GM18861 (cell line): ENCODE data around the gene PRKCE.
"Not testable (repeated sequence)": the region's sequence is repeated elsewhere in the genome, so short reads cannot be mapped to it uniquely, and the experiment has no call there.

ENCODE experiments used
- ATAC-seq: cut with Tn5 transposase; IDR thresholded peaks from one replicate; pipeline ENCODE4 v1.9.1; 2021; ENCODE audit not compliant: unreplicated experiment

PRKCE gene

DNA sequence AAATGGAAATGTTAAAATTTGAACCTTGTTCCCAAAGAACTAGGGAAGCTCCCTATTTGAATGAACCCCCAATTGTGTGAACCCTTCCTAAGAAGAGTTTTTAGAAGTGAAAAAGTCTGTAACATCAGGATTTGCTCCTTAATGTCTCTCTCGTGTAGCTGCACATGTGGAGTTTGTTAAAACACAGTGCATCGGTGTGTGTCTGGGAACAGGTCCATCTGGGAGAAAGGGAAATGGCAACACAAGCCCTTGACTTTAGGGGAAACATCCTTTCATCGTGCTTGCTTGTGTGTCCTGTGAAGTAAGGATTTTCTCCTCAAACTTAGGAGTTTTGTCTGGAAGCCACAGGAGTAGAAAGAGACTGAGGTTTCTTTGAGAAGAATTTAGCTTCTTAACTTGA is 203.9 kb downstream of the PRKCE start:
- no peak for ATAC-seq

DNA sequence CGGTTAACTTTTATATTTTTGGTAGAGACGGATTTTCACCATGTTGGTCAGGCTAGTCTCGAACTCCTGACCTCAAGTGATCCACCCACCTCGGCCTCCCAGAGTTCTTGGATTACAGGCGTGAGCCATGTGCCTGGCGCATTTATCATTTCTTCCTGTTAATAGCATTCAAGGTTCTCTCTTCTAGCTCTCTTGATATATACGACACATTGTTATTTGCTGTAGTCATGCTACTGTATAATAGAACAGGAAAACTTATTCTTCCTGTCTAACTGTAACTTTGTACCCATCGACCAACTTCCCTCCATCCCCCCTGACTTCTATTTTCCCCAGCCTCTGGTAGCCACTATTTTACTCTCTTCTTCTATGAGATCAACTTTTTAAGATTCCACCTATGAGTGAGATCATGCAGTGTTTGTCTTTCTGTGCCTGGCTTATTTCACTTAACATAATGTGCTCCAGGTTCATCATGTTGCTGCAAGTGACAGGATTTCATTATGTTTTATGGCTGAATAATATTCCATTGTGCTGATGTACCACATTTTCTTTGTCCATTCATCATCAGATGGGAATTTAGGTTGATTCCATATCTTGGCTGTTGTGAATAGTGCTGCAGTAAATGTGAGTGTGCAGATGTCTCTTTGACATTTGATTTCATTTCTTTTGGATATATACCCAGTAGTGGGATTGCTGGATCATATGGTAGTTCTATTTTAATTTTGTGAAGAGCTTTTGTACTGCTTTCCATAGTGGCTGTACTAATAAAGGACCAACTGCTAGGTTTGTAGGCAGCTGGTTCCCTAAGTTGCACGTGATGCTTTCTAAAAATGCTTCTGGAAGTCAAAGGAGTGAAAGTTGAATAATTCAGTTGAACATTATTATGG is 205.2 kb downstream of the PRKCE start:
- no peak for ATAC-seq

DNA sequence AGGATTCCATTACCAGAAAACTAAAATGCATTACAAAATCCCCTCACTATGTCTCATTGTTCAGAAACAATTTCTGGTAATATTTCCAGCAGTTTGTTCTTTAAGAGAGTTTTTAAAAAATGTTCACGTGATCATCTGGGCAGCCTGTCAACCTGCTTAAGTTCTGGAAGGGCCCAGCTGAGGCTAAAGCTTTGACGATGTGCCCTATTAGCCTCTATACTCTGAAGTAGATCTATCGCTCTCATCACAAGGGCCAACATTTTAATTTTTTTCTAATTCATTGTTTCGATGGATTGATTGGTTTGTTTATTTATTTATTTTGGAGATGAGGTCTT is 205.8 kb downstream of the PRKCE start:
- no peak for ATAC-seq

DNA sequence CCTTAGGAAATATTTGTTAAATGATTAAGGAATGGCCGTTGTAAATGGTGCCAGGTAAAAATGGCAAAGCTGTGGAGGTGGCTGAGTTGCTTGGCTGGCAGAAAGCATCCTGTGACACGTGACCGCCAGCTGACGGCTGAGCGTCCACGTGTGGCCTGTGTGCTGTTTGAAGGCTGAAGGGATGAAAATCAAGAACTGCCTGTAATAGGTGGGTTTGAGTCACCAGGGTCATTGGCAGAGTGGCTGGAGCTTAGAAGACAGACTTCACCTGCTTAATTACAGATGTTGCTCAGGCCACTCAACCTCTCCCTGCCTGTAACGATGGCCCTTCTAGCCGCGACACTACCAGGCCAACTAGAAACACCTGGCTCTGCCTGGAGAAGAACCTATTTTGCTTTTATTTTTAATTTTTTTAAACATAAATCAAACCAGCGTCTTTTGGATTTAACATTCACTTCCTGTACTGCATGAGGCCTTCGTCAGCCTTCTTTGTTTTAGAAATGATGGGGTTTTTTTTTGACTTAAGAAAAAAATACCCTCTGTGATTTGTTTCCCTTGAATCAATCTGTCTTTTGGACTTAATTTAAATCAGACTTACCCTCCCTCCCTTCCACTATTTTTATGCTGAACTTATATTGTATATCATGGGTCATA is 206.5 kb downstream of the PRKCE start:
- ATAC-seq = no peak

DNA sequence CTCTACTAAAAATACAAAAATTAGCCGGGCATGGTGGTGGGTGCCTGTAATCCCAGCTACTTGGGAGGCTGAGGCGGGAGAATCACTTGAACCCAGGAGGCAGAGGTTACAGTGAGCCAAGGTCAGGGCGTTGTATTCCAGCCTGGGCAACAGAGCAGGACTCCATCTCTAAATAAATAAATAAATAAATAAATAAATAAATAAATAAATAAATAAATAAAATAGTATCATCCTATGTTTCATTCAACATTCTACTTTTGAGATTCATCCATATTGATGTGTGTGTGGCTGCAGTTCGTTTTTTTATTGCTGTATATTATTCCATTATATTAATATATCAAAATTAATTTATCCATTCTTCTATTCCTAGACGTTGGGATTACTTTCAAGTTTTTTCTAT is 207.4 kb downstream of the PRKCE start:
- ATAC-seq = not testable (repeated sequence)

DNA sequence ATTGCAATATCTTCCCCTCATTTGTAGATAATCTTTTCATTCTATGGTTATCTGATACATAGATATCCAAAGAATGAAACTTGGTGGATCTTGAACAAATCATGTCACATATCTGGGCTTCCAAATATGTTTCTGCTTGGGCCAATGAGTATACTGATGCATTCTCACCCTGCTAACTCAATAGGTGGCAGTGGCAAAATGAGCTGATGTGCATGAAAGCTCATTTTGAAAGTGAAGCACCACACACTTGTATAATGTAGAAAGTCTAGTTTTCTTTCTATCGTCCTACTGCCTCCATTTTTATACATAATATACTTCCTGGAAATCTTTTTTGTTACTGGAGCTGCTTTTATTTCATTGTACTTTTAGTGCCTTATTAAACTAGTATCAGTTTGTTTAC is 208.2 kb downstream of the PRKCE start:
- no peak for ATAC-seq

DNA sequence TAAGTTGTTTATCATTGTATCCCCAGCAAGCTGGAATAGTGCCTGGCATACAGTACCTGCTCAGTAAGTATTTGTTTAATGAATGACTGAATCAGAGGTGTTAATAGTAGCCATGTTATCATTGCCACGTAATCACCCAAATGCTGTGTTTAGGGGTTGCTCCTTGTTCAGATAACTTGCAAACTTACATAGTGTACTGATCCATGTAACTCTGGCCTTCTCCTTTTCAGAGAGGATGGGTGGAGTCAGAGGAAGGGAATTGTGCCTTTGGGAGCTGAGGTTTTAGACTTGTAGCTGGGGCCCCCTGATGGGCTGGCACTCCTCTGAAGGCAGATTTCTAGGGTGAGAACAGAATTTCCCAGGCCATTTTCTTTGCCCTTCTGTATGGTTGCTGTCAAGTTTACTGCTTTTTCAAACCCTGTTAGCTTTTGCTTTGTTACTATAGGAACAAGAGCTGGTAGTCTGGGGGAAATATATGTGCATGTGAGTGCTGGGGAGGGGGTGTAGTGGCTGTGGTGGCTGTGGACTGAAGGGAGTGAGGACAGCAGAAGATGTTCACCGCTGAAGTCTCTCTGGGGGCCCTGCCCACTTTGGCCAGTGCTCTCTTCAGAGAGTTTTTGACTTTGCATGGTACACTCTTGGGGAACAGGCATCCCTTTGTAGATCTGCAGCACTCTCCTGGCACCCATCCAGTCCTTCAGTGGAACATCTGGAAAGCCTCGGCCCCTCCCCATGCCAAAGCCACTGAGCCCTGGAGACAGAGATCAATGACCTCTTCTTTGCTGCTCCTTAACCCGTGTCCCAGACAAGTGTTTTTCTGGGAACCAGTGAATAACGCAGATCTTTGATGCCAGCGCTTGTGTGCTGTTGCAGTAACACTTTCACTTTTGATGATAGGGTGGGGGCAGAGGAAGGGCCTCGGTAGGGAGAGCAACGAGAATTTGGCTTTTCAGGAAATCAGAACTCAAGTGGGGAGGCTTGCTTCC is 209.0 kb downstream of the PRKCE start:
- ATAC-seq = no peak

DNA sequence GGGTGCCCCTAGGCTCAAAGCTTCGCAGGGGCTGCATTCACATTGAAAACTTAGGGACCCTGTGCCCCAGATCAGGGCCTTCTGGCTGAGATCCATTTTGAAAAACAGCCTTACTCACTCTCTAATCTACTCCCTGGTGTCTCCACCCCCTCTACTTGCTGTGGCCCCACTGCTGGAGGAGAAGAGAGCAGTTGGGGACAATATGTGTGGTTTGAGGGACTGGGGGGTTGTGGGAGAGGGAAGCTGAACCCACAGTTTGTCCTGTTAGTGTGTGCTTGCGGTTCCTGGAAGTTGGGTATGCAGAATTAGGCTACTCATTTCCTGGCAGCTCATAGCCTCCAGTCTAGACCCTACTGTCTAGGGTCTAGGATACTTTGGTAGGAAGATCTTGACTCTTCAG is 211.4 kb downstream of the PRKCE start:
- no peak for ATAC-seq

DNA sequence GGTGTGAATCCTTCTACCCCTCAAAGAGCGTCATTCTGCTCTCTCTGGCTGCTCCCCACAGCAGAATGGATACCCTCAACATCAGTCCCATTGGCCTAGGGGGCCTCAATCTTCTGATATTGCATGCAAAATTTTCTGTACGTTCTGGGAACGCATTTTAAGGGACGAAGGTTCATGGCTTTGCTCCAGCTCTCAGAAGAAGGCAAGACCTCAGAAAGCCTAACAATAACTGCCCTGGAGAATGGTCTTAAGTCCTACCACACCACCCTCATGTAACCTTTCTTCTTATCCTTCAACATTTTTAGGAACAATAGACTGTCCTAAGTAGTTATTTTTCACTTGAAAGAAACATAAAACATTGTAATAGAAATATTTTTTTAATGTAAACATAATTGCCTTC is 212.6 kb downstream of the PRKCE start:
- ATAC-seq = no peak

DNA sequence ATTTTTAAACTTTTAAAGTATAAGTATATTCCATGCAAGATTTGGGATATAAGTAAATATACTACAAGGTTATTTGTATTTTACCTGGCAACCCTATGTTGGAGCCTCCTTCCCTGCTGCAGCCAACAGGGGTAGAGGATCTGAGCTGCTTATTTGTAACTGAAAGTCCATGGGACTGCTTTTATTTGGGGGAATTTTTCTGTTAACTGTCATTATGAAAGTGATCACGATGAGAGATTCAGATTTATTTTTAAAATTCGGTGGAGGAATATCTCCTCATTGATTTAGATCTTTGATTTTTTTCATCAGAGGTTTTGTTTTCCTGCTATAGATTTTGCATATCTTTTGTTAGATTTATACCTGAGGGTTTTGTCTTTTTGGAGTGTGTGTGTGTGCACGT is 215.9 kb downstream of the PRKCE start:
- no peak for ATAC-seq

DNA sequence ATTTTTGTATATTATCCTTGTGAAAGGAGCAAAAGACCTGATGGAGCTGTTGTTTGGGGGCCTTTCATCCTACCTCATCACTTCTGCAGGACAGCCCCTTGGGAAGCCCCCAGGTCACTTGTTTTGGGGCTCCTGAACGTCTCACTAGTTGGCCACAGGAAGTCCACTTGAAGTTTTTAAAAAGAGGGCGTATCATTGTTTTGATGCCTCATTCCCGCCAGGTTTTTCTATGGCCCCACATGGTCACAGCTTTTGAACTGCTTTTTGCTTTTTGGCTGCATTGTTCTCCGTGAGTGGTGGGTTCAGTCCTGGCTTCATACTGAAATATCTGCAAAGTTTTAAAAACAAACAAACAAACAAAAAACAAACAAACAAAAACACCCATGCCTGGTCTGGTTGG is 216.3 kb downstream of the PRKCE start:
- no peak for ATAC-seq

DNA sequence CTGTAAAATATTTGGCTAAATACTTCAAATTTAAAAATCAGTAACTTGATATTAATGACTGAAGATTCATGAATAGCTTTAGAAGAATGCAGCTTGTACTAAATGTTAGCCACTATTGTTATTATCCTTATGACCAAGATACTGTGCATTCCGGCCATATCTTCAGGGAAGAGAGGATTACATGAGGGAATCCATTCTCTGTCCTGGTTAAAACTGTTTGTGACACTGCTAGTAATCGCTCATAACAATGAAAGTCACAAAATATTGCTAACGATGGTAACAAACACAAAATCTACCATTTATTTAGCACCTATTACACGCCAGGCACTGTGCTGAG is 217.7 kb downstream of the PRKCE start:
- no peak for ATAC-seq

DNA sequence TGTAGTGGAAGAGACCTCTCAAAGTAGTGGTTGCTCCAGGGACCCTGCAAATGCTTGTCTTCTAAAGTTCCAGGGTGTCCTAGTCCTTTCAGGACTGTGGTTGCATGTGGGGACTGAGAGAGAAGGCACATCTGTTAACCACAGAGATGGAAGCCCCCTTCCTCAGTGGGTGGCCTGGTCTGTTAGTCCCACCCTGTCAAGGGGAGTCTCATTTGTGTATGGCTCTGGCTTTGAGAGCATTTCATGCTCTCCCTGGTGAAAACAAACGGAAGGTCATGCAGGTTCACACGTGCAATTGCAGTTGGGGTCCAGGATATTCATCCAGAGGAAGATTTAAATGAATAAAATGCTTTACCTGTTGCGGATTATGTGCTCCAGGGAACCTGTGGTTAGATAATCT is 219.6 kb downstream of the PRKCE start:
- ATAC-seq = no peak

DNA sequence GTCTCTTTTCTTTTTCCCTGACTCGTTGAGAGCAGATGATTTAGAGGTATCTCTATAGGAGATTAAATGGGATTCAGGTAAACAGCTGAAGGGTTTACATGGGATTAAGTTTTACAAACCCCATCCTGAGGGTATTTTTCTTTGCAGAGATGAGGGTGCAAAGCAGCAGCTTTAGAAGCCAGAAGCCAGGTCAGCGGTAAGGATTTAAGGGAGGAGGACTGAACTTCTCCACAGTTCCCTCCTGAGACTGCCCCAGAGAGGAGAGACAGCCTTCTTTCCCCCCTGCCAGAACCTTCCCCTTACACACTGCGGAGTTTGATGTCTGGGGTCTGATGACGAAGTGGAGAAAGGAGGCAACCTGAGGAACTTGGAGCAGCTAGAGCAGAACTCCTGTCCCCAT is 220.1 kb downstream of the PRKCE start:
- ATAC-seq = no peak

DNA sequence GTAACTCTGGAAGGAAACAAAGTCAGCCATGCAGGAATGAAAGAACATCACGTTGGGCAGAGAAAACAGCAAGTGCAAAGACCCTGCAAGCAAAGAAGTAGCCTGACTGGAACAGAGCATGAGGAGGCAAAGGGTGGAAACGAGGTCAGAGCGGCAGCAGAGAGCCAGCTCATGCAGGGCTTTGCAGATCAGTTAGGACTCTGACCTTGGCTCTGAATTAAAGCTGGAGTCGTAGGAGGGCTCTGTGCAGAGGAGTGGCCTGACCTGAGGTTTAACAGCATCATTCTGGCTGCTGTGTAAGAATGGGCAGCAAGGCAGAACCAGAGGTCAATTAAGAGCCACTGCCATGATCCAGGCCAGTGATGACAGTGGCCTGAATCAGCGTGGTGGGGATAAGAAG is 220.7 kb downstream of the PRKCE start:
- ATAC-seq = no peak

DNA sequence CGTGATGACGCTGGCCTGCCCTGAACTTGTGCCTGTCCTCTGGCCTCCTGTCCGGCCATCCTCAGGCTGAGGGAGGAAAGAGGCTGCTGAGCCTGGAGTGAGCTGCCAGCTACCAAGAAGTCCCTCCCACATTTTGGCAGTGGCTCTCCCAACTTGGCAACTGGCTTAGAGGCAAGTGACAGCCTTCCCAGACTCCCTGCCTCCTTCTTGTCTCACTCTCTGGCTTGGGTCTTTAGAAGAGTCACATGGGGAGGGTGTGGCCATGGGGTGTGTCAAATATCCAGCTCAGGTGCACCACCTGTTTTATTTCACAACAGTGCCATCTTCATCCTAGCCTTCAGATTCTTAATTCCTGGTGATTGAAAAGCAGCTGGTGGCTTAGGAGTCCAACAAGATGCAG is 222.9 kb downstream of the PRKCE start:
- ATAC-seq = no peak

DNA sequence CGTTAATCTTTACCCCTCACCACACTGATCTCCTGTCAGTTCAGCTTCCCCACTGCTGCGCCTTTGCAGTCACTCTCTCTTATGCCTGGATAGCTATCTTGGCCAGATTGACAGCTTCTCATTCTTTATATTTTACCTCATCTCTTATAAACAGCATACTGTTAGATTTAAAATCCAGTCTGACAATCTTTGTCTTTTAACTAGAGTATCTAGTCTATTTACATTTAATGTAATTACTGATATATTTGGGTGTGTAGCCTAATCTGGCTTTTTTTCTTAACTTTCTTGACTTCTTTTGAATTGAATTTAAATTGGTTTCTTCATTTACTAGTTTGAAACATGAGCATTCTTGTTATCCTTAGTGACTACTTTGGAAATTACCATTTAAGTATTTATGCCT is 225.1 kb downstream of the PRKCE start:
- no peak for ATAC-seq

DNA sequence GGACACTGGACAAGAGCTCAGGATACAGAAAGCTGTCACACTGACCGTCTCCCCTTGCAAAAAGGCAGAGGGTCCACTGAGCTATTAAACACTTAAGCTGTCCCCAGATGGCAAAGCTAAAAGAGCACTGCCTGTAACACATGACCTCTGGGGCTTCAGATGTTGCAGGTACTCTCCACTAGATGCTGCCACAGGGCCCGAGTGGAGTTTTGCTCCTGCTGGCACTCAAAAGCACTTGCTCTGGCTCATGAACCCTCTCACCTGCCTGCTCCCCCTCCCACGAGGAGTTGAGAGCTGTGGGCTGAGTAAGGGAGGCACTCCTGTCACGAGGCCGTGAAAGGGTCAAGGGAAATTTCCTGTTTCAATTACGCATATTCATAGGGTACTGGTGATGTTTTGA is 227.9 kb downstream of the PRKCE start:
- ATAC-seq = no peak

DNA sequence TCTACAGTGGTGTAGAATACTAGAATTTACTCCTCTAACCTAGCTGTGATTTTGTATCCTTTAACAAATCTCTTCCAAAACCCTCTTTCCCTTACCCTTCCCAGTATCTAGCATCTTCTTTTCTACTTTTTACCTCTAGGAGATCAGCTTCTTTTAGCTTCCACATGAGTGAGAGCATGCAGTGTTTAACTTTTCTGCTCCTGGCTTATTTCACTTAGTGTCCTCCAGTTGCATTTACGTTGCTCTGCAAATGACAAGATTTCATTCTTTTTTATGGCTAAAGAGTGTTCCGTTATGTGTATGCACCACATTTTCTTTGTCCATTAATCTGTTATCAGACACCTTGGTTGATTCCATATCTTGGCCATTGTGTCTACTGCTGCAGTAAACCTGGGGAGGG is 228.5 kb downstream of the PRKCE start:
- ATAC-seq = no peak

DNA sequence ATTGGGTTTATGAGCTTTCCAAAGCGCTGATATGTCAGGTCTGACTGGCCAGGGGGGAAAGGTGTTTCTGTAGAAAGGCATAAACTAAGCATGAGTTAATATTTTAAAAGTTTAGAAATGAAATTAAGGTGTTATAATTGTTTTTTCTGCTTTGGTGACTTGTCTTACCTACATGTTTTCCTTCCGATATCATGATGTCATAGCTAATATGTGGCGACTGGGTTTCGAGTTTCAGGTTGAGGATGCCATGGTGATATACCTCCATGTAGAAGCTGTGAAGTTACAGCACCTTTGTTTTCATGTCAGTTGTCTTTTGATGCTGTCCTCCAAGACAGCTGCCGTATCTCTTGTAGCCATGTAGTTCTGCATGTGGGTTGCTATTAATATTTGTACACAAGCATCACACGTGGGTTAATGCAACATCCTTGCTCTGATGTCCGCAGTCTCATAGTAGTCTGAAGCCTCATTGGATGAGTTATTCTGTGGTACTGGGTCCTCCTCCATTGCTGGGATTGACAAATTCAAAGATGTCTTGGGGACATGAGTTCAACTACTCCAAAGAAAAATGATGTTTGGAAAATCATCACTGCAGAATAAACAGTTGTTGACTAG is 230.6 kb downstream of the PRKCE start:
- no peak for ATAC-seq
